Fibroblast of lung (primary cell): ENCODE results near the gene LDLRAD3.

Experiments used
- EZH2 ChIP-seq: IDR thresholded peaks from 2 replicates; pipeline ENCODE4 v1.5.1; 2012; ENCODE audit warnings: low read length, control low read depth, mild to moderate bottlenecking; ENCODE audit errors: missing control alignments
- TF ChIP-seq, protein P1 (sequence below), 2 donors: IDR thresholded peaks in 1 of 2; conservative IDR thresholded peaks in 1 of 2; 1 replicate in 1 of 2; 2 replicates in 1 of 2; pipeline ENCODE4 v1.5.1; 2011 to 2012; ENCODE audit warnings: low read length in 2 of 2, control low read depth in 1 of 2, inconsistent platforms in 1 of 2, low read depth in 1 of 2, mild to moderate bottlenecking in 1 of 2

GRCh38 chr11:36014898-36015665 is 71.2 kb downstream of the LDLRAD3 start:
- TF ChIP-seq, protein P1, sequence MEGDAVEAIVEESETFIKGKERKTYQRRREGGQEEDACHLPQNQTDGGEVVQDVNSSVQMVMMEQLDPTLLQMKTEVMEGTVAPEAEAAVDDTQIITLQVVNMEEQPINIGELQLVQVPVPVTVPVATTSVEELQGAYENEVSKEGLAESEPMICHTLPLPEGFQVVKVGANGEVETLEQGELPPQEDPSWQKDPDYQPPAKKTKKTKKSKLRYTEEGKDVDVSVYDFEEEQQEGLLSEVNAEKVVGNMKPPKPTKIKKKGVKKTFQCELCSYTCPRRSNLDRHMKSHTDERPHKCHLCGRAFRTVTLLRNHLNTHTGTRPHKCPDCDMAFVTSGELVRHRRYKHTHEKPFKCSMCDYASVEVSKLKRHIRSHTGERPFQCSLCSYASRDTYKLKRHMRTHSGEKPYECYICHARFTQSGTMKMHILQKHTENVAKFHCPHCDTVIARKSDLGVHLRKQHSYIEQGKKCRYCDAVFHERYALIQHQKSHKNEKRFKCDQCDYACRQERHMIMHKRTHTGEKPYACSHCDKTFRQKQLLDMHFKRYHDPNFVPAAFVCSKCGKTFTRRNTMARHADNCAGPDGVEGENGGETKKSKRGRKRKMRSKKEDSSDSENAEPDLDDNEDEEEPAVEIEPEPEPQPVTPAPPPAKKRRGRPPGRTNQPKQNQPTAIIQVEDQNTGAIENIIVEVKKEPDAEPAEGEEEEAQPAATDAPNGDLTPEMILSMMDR (conservative IDR thresholded peaks at IDR 0.05 in 1 of 2, IDR thresholded peaks at IDR 0.05 in 1 of 2; ENCODE audit: low read depth in 1 of 2, low read length in 2 of 2), result no peak
- no peak for TF ChIP-seq EZH2
